HG02571 (cell line): ENCODE measurements around the gene ZCCHC2.
A peak's percentile ranks its signal among the peaks of the same experiment; 100 is the strongest.

Experiments
- ATAC-seq: cut with Tn5 transposase; IDR thresholded peaks from one replicate; pipeline ENCODE4 v1.9.1; 2021; ENCODE audit warnings: mild to moderate bottlenecking, moderate library complexity; ENCODE audit not compliant: unreplicated experiment

ZCCHC2 gene

DNA sequence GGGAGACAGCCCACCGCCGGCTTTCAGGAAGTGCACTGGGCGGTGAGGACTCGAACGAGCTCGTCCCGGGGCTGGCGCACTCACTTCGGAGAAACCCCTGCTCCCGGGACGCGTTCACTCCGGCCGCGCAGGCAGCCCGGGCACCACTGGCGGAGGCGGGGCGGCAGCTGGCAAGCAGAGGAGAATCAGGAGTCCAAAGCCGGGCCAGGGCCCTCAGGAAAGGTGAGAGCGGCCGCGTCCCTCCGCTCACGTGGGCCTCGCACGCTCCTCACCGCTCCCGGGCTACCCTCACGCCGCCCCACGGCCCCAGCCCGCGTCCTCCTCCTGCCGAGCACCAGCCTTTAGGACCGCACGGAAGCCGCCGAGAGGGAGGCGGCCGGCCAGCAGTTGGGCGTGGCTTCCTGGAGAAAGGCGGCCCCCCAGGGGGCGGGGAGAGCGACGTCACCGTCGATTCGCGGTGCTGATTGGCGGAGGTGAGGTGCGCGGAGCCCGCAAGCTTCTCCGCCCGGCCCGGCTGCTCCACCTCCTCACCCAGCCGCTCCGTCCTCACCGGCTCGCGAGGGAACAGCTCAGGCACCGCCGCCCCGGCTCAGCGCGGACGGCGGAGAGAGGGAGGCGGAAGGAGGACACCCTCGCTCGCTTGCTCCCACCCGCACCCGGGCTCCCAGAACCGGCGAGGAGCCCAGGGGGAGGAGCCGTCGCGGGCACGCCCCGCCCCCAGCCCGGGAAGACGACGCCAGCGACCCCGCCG, at the start of gene ZCCHC2:
Gene ZCCHC2, plus strand, starts transcription at position 522 of the 751 bp plus-strand sequence. CDS start 400 bp downstream, outside the sequence.
- ATAC-seq: peak; percentile 66

DNA sequence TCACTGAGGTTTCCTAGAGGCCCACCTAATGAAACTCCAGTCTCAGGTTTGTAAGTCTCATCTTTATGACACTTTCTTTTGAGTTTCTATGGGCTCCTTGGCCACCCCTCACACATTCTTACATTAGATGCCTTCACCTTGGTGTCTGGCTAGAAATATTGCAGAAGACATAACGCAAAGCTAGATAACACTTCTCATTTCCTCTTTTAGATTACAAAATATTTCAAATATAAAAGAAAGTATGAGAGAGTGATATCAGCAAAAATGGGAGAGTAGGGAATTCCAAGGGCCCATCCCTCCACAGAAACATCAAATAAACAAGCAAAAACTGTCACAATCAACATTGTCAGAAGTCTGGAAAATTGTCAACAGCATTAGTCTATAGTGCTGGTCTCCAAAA, 43.3 kb upstream of the ZCCHC2 start:
- no peak for ATAC-seq

GRCh38 chr18:62480927-62481326, 41.9 kb upstream of the ZCCHC2 start:
- ATAC-seq: no peak

- ATAC-seq: no peak
Measured at GRCh38 chr18:62484941-62485340, 37.9 kb upstream of the ZCCHC2 start.

DNA sequence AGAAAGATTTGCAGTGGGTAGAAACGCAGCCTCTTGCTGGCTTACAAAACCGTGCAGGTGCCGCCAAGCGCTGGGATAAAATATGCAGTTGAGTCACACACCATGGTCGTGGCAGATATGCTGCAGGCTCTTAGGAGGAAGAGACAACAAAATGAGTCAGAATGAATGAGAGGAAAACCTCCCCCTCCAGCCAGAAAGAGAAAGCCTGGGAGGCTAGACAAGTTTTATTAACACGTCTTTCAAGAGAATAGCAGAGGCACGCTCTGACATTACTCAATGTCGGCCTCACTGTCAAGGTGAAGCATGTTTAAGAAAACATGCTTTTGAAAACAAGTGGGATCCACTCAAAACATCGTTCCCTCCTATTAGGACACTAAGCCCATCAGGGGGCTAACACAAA, 37.1 kb upstream of the ZCCHC2 start:
- ATAC-seq: no peak

- ATAC-seq: no peak
Measured at GRCh38 chr18:62486290-62486964, 36.4 kb upstream of the ZCCHC2 start.

DNA sequence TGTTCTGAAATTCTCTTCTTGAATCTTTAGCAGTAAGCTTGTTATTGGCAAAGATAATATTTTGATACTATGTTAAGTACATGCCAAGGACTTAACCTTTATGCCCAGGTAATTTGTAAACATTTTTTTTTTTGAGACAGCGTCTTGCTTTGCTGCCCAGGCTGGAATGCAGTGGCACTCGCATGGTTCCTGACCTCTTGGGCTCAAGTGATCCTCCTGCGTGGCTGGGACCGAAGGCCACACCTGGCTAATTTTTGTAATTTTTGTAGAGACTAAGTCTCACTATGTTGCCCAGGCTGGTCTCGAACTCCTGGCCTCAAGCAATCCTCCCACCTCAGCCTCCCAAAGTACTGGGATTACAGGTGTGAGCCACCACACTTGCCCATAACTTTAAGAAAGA, 35.7 kb upstream of the ZCCHC2 start:
- ATAC-seq: no peak

- ATAC-seq: no peak
Measured at GRCh38 chr18:62490967-62491695, 31.7 kb upstream of the ZCCHC2 start.

DNA sequence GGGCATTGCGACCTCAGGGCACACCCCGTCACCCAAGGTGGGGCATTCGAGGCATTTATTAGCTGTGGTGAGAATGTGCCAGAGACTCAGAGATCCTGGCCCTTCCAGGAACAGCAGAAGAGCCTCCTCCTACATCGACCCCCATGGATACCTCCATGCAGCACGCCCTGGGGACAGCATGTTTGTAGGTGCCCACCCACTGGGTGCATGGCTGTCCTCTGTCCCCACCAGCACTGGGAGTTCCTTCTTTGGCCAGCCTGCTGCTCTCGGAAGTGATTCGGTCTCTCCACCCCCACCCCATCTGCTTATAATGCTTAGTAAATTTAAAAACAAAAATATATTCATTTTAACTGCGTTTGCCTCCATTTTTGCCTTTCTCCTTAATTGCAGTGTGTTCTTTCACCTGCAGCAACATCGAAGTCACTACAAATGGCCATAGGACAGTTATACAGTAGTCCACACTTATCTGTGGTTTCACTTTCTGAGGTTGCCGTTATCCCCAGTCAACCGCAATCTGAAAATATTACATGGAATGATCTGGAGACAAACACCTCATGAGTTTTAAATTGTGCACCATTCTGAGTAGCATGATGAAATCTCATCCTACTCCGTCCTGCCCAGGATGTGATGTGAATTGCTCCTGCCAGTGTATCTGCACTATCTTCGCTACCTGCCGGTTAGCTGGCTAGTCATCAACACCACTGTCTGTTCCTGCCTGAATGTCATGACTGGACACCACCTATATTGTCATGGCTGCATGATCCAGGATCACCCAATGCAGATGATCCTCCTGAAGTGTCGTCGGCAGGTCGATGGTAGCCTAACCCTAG, 29.6 kb upstream of the ZCCHC2 start:
- no peak for ATAC-seq

DNA sequence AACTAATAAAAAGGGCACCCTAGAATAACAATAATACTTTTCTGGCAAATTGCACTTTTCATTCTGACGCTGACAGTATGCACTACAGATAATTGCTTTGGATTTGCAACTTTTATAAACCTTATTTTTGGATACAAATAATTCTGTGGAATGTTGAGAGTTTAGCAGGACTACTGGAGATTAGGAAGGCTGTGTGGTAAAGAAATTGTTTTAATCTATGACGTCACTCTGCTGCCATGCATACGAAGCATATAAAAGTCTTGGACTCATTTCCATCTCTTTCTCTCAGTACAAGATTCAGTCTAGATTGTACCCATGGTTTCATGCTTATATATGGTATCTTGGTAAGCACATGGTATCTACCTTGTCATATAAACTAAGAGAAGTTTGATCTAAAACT, 28.1 kb upstream of the ZCCHC2 start:
- no peak for ATAC-seq

GRCh38 chr18:62496262-62496661, 26.6 kb upstream of the ZCCHC2 start:
- ATAC-seq: no peak

- ATAC-seq: no peak
Measured at GRCh38 chr18:62497190-62497772, 25.5 kb upstream of the ZCCHC2 start.

- ATAC-seq: no peak
Measured at GRCh38 chr18:62498616-62499262, 24.1 kb upstream of the ZCCHC2 start.

DNA sequence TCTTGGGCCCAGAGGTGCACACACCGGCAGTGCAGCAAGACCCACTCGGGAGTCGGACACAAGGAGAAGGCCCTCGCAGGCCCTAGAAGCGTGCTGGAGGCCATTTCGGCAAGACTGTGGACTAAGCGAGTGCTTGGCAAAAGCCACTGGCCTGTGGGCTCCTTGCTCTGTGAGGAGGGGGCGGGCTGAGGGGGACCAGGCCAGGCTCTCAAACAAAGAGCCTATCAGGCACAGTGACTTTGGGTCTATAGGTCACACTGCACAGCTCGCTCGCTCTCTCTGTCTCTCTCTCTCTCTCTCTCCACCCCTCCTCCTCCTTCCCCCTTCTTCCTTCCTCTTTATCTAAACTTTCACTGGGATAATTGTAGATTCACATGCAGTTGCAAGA, 23.6 kb upstream of the ZCCHC2 start:
- no peak for ATAC-seq

DNA sequence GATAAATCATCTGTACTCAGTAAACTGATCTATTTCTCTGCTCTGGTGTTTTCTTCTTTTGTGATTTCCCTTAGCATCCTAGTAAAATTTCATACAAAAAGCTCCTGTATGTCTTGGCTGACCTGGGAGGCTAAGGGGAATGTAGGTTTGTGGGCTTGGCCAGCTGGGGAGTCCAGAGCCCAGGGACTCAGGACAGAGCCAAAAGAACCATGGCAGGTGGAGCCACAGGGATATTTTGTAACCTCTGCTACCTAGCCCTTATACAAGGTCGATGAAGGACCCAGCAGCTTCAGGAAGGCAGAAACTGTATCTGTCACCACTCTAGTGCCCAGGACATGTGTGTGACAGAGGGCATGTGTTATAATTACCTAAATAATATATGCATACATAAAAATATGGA, 22.7 kb upstream of the ZCCHC2 start:
- no peak for ATAC-seq

- no peak for ATAC-seq
Measured at GRCh38 chr18:62500966-62501591, 21.7 kb upstream of the ZCCHC2 start.

DNA sequence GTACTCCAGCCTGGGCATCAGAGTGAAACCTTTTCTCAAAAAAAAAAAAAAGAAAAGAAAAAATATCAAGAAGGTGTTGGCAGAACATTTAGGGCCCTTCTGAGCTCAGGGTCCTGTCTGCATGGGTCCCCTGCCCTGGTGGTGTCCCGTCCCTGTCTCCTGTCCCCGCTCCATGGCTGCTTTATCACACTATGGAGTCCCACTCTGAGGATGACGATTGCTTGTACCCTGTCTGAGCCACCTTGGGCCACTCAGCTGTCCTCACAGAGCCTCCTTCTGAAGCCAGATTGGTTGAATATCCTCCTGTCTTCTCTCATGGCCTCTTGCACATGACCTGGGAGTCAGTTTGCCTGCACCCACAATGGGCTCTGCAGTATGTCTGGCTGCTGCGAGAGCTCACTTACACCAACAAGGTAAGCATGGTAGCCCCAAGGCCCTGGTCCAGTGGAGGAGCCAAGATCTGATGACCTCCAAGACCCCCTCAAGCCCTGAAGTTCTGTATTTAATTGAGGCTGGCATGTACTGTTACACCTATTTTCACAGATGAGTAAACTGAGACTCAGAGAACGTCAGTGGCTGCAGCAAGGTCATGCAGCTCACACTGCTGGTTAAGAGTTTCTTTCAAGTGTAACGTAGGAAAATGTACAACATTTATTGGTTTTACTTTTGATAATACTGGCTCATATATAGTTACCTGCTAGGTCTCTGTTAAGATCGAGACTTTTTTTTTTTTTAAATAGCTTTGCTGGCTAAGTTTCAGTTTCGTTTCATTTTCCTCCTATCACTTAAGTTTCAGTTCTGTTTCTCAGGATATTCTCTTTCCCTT, 16.9 kb upstream of the ZCCHC2 start:
- ATAC-seq: peak; percentile 84

DNA sequence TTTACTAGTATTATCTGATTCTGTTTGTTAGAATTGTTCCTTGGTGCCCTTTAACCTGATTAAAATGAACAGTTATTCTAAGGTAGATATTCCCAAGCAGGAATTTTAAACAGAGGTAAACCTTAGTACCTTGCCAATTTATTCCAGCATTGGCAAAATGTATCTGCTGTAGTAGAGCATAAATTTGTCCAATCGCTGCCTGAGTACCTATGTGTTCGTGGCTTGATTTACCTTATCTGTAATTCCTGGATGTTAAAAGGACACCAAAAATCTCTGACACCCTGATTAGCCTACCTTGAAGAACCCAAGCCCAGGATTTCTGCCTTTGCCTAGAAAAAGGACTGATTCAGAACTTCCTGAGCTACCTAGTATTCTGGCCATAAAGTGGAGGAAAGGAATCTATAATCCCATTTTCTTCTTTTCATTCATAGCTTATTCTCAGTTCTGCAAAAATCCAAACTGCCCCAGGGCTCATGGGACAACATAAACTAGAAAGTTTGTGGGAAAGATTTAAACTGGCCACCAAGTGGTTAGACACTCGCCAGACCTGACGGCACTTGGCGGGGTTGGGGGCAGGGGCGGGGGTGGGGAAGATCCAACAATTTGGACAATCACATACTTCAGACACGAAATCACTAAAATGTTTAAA, 16.2 kb upstream of the ZCCHC2 start:
- ATAC-seq: peak; percentile 11
